ELR (cell line): Measurements from ENCODE around the gene CYP1A2.
"Not testable (repeated sequence)": the region's sequence is repeated elsewhere in the genome, so short reads cannot be mapped to it uniquely, and the experiment has no call there.

Experiments
- DNase-seq: peaks from one replicate; pipeline ENCODE4 v3.0.0-alpha.2; 2015; ENCODE audit warnings: low read depth

The CYP1A2 gene, protein sequence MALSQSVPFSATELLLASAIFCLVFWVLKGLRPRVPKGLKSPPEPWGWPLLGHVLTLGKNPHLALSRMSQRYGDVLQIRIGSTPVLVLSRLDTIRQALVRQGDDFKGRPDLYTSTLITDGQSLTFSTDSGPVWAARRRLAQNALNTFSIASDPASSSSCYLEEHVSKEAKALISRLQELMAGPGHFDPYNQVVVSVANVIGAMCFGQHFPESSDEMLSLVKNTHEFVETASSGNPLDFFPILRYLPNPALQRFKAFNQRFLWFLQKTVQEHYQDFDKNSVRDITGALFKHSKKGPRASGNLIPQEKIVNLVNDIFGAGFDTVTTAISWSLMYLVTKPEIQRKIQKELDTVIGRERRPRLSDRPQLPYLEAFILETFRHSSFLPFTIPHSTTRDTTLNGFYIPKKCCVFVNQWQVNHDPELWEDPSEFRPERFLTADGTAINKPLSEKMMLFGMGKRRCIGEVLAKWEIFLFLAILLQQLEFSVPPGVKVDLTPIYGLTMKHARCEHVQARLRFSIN

DNA sequence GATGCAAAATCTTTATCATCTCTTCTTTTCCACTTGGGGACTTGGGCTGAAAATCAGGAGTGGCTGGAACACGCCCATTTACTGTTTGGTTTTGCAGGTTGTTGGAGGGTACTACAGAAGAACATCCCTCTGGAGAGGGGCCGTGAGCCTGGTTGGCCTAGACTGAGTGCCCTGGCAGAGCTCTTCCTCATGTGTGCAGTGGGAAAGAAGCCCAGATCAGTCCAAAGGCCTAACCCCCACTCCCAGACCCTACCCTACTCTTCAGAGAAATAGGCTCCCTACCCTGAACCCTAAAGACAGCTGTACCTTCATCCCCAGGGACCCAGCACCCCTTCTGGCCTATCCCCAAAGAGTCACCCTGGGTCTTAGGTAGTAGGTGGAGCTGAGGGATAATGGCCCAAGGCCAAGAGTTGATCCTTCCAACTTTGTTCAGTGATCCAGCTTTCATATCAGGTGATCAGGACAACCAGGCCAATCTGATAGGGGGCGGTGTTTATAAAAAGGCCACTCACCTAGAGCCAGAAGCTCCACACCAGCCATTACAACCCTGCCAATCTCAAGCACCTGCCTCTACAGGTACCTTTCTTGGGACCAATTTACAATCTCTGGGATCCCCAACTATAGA is at the start of gene CYP1A2:
Gene CYP1A2, plus strand, starts transcription at position 524 of the 625 bp plus-strand sequence. CDS start 894 bp downstream, outside the sequence.
- no peak for DNase-seq

DNA sequence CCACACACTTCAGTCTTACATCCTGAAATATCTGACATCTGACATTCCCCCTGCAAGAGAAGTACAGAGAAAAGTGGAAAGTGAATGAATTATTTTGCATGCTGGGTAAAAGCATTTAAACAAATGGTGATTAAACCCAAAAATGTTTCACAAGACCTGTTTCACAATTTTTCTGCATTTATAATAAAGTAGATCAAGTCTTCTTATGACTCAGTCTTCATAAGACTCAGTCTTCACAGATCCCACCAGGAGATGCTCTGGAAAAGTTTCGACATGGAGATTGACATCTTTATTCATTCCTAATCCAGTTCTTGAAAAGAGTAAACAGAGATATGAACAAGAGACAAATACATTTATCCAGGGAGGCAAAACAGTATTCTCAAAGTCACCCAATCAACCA is 39.6 kb upstream of the CYP1A2 start:
- peak; percentile 15 for DNase-seq

DNA sequence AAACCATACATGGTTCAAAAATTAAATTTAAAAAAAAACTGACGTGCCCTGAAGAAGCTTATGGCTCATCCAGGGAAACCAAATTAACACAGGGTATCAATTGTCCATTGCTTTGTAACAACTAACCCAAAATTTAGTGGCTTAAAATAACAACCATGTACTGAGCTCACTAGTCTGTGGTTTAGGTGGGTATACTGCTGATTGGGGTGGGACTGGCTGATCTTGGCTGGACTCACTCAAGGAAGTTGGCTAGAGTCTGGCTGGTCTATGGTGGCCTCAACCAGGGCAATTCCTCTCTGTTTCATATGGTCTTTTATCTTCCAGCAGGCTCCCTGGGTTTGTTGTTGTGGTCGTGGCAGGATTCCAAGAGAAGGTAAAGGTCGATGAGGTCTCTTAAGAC is 38.8 kb upstream of the CYP1A2 start:
- DNase-seq, result no peak

DNA sequence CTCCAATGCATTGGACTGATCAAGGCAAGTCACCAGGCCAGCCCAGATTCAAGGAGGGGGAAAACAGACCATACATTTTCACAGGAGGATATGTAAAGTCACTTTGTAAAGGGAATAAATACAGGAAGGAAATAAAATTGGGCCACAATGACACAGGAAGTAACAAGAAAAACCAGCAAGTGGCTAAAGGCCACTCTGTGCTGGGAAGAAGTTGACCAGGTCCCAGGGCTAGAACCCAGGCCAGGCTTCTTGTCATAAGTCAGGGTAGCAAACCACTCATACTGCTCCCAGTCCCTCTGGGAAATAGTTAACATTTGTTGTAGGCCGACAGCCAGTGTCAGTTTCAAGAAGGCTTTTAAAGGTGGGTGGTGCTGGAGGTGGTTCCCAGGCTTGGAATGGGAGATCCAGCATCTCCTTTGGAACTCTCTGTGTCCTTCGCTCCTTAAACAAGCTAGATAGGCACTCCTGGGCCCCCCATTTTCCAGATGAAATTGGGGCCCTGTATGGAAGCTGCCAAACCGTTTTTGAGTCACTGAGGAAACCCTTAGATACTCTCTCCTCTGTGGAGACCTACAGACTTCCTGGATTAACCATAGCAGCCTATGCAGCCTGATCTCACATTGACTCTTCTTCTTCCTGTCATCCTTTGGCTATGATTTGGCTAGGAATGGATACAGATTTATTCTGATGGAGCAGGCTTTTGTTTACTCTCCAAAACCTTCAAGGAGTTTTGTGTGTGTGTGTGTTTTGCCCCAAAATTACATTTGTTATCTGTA is 38.1 kb upstream of the CYP1A2 start:
- no peak for DNase-seq

DNA sequence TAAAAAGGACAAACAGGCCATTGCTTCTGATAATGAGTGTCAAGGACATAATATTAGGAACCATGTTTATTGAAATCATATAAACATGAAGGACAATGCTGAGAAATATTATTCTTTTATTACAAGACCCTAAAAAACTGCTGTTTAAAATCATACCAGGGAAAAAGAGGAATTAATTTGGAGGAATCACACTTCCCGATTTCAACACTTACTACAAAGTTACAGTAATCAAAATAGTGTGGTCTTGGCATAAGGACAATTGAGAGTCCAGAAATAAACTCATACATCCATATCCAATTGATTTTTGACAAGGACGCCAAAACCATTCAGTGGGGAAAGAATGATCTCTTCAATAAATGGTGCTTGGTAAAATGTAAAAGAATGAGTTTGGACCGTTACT is 36.3 kb upstream of the CYP1A2 start:
- DNase-seq, result no peak

DNA sequence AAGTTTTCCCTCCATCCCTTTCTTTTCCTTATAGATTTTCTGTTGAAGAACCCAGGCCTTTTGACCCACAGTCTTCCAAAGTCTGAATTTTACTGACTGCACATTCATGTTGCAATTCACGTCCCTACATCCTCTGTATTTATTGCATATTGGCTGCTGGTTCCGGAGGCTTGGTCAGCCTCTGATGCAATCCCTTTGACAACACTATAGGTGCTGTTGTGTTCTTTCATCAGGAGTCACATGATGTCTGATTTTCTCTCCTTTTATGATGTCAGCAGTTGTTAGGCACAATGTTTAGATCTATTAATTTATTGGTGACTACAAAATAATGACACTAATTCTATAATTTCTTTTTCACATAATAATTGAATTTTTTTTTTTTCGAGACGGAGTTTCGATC is 32.0 kb upstream of the CYP1A2 start:
- no peak for DNase-seq

DNA sequence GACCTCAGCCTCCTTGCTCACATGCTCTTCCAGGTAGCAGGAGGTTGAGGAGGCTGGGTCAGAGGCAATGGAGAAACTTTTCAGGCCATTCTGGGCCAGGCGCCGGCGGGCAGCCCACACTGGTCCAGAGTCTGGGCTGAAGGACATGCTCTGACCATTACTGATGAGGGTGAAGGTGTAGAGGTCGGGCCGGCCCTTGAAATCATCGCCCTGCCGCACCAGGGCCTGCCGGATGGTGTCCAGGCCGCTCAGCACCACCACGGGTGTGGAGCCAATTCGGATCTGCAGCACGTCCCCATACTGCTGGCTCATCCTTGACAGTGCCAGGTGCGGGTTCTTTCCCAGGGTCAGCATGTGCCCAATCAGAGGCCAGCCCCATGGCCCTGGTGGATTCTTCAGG is 26.1 kb upstream of the CYP1A2 start:
- DNase-seq, result no peak

DNA sequence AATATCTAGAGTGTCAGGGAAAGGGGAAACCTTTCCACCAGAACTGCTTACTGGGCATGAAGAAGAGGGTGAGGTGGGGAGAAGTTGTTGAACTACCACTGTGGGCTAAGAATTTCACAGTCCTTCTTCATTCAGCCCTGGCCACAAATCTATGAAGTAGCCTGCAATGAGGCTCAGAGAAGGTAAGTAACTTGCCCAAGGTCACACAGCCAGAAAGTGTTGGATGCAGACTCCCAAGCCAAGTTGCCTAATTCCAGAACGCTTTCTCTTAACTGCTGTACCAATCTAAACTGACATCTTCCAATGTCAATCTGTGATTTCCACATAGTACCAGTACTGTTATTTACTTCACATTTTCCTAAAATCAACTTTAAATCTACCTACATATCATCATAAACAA is 25.5 kb upstream of the CYP1A2 start:
- DNase-seq, result no peak

DNA sequence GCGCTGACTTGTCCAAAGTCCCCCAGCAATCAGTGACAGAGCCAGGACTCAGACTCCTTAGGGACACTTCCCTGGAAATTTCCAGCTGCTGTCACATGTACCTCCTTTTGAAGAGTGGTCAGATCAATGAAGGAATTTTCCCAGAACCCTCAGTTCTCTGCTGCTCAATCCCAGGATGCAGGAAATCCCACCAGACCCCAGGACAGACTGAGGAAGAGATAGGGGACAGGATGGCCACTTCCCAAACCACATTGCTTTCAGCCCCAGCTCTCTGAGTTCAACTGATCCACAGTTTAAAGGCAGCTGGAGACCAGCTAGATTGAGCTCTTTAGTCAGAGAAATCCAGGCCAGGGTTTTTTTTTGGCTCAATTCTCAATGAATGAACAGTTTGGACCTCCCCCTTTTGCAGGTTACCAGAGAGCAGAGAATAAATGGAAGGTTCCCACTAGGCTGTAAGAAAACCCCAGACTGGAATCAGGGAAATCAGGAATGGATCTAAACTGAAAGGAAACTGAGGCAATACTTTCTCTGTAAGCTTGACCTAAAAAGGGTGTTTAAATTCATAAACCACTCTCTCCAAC is 24.8 kb upstream of the CYP1A2 start:
- peak; percentile 68 for DNase-seq

DNA sequence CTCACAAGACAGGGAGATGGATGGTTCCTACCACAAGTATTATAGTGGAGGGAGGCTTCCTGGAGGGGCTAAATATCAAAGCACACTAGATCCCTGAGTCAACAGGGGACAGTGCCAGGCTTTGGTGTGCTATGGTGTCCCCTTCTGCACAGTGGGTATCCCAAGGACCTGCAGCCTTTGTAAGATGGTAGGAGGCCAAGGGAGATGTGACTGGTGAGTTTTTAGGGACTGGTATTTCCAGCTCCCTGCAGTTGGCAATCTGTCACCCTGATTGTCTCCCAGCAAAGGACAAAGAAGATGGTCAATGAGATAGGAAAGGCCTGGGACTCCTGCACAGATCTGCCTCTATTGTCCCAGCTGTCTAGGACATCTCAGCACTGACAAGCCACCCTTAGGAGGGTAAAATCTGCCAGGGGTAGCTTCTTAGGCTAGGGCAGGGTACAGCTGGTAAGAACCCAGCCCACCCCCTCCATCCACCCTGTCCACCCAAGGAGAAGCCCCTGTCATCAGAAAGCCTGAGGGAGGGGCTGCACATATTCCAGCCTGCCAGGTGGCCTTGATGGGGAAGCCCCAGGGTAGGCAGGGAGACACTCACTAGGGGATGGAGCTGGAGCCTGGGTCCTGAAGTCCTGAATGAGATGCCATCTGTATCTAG is 23.9 kb upstream of the CYP1A2 start:
- no peak for DNase-seq

DNA sequence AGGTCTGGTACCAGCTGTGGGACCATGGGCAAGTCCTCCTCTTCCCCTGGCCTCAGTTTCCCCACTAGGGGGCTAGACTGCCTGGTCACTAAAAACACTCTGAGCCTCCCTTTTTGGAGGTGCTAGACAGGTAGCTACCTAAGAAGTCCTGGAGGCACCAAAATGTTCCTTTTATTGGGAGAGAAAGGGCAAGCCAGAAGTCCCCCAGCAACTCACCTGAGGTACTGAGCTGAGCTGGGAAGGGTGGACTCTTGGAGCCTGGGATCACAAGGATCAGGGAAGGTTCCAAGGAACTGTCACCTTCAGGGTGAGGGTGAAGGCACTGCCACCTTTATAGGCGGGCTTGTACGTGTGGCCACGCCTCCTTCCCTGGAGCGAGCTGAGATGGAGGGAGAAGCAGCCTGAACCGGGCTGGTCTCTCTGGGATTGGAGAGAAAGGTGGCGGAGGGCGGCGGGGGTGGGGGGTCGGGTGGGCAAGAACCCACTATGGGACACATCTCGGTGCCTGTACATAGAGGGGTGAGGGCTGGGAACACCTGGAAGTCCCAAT is 23.3 kb upstream of the CYP1A2 start, which contains the start of gene CYP1A1:
Gene CYP1A1, minus strand, starts transcription at position 304 of the 550 bp plus-strand sequence. CDS start 2,431 bp downstream, outside the sequence.
- peak; percentile 33 for DNase-seq

DNA sequence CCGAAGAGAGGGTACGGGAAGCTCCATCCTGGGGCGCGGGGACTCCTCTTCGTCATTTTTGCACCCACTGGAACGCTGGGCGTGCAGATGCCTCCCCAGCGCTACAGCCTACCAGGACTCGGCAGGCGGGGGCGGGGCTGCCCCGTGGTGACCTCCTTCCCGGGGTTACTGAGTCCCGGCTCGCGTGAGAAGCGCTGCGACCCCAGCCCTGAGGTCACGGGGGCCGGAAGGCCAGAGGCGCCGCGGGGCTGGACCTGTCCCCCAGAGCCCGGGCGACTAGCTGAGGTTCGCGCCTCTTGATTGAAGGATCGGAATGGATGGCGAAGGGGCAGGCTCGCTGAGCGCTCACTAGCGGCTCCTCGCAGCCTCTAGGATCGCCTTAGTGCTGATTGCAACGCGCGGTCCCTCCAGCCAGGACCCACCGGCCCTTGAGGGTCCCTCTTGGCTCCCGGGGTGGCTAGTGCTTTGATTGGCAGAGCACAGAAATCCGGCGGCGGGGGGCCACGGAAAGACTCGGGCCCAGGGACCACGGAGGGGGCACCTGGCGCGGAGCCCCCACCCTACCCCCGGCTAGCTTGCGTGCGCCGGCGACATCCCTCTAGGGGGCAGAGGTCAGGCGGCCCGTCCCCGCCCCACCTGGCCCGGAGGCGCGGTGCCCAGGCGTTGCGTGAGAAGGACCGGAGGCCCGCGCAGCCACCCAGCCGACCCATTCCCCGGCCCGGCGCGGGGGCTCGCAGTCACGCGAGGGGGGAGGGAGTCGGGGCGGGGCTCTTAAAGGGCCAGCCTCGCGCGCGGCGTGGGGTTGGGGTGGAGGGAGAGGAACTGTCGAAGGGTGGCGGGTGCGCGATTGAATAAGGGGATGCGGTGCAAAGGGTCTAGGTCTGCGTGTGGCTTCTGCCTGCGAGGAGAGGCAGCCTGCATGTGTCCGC is 22.5 kb upstream of the CYP1A2 start:
- peak; percentile 47 for DNase-seq

DNA sequence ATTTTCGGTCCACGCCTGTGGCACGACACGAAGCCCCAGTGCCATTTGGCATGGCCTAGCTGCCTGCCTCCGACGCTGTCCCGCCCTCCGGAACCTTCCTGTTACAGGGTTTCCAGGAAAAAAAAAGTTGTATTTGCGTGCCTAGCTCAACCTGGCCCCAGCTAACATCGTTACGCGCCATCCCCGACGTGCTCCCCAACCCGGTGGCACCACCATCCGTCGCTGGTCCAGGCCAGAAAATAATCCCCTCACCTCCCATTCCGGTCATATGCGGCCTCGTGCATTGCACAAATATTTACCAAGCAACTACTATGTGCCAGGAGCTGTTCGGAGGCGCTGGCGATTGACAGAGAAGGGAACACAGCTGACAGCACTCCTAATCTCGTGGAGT is 21.9 kb upstream of the CYP1A2 start:
- DNase-seq, result no peak

DNA sequence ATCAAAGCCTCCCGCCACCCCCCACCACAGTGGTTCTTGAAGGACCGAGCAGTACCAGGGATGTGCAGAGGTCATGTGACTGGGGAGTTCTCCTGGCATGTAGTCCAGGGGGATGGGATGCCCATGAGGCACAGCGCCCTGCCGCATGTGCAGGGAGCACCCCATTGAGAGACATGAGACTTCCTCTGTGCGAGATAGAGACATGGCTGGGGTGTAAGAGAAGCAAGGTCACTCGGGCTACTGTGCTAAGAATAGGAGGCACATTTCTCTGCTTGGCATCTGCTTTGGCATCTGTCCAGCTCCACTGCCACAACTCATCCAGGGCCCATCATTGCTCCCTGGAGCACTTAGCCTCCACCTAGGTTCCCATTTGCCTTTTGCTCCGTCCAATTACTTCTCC is 20.9 kb upstream of the CYP1A2 start:
- no peak for DNase-seq

DNA sequence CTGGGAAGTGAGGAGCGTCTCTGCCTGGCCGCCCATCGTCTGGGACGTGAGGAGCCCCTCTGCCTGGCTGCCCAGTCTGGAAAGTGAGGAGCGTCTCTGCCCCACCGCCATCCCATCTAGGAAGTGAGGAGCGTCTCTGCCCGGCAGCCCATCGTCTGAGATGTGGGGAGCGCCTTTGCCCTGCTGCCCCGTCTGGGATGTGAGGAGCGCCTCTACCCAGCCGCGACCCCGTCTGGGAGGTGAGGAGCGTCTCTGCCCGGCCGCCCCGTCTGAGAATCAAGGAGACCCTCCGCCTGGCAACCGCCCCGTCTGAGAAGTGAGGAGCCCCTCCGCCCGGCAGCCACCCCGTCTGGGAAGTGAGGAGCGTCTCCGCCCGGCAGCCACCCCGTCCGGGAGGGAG is 19.9 kb upstream of the CYP1A2 start:
- not testable (repeated sequence) for DNase-seq

DNA sequence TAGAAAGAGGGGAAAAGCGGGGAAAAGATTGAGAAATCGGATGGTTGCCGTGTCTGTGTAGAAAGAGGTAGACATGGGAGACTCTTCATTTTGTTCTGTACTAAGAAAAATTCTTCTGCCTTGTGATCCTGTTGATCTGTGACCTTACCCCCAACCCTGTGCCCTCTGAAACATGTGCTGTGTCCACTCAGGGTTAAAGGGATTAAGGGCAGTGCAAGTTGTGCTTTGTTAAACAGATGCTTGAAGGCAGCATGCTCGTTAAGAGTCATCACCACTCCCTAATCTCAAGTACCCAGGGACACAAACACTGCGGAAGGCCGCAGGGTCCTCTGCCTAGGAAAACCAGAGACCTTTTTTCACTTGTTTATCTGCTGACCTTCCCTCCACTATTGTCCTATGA is 19.3 kb upstream of the CYP1A2 start:
- DNase-seq, result not testable (repeated sequence)

DNA sequence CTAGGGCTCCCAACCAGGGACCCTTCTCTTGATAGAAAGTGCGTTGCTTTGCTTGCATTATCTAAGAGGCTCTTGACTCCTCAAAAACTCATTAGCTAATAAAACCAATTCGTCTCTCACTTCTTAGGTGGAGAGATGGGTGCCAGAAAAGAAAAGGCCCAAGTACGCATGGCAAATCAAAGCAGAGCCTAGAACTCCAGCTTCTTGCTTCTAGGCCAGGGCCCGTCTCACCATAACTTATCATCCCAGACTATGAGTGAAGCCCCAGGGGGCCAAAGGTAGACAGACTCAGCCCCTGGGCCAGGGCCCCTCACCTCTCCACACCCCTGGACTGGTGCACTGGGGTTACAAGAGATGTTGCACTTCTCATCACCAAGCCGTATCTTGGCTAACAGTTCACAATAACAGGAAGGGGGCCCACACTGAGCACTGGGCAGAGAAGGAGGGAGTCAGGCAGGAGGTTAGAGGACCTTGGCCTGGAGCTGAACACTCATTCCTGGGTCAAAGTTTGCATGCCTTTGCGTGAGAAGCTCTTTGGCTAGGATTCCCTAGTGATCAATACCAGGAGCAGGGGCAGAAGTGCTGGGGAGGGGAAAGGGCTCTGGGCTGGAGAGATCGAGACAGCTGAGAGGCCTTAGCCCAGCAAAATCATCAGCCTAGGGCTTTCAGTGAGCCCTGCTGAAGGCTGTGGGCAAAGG is 17.9 kb upstream of the CYP1A2 start:
- DNase-seq, result no peak

DNA sequence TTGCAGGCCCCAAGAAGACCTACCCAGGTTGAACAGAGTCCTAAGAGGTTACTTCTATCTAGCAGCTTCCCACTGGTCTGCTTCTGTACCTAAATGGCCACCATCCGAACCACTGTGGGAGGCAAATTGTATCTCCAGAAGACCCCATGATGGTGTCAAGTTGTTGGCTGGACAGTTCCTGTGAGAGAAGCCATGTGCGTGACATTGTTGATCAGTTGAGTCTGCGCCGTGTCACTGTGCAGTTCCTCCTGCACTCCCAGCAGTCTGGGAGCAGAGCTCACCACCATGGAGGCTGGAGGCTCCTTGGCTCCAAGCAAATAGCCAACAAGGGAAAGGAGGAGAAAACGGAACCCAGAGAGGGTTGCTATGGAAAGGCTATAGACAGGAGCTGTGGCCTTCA is 15.8 kb upstream of the CYP1A2 start:
- DNase-seq, result no peak

DNA sequence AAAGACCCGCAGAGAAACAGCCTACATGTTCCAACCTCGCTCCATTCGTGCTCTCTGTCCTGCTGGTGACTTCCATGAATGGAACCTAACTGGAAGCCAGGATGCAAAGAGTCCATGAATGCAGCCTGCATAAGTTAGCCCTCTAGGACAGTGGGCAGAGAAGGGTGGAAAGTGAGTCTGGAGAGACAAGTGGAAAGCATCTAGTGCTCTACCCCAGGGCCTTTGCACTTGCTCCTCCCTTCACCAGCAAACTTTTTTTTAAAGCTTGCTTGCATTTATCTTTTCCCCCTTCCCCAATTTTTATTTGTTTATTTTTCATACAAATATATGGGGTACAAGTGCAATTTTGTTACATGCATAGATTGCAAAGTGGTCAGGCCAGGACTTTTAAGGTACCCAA is 15.4 kb upstream of the CYP1A2 start:
- DNase-seq, result no peak

DNA sequence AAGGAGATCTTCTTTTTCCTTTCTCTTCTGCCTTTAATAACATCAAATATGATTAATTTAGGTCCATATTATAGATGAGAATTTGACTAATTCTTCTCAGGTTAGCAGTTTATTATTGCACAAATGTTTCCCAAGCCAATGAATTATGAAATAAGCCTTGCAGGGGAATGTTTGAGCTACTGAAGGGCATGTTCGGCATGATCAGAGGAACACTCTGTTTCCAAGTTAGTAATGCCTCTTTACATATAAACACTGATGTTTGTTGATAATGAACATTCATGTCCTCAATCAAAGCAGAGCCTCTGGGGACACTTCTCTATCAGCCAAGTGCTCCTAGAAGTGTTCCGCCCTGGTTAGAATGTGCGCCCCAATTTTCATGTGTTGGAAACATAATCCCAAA is 13.3 kb upstream of the CYP1A2 start:
- no peak for DNase-seq
